Measurements from ENCODE around the gene DNAJC5G.
"Not testable (repeated sequence)": the region's sequence is repeated elsewhere in the genome, so short reads cannot be mapped to it uniquely, and the experiment has no call there.

DNAJC5G gene

DNA sequence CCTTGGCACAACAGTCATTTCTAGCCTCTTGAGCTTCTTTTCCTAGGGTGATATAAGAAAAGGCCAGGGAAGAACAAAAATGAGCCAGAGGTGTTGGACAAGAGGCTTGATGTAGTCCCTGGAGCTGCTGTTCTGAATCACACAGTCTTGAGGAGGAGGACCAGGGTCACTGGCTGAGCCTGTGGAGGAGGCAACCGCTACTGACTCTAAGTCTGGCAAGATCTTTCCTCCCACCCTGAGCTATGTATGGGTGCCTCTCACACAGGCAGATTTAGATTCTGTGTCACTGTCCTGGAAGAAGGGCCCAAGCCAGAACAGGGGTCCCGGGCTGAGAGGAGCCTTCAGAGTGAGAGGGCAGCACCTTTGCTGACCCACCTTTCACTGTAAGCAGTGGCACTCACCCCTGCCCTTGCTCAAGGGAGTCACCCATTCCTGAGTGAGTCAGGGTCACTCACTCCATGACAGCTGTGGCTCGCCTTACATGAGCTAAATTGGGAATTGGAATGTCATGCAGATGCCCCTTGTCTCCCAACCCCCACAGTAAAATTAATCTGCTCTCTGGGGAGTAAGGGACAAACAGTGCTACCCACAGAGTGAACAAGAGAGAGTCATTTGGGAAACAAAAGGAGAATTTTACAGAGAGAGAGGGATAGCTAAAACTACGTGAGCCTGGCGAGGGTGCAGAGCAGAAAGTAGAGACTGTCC, 6.8 kb downstream of the DNAJC5G start, which contains the start of gene TRIM54:
Gene TRIM54, plus strand, starts transcription at position 575 of the 705 bp plus-strand sequence. CDS start 303 bp downstream, outside the sequence.
- DNase-seq (ENCODE audit: low read depth), result no peak

DNA sequence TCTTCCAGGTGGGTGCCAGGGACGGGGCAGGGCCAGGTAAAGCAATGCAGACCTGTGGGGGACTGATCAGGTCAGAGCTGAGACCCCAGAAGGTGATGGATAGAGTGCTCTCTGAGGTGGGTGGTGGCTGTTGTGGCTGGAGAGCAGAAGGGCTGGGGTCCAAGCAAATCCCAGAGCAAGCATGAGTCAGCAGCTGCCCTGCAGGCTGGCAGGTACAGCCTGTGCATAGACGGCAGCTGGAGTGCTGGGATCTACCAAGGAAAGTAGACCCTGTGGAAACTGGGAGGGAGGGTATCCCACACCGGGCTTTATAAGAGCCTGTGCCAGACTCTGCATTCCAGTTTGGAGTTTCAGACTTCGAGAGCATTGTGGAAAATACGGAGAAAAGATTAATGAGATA, 7.7 kb downstream of the DNAJC5G start:
- no peak for DNase-seq (ENCODE audit: low read depth)

DNA sequence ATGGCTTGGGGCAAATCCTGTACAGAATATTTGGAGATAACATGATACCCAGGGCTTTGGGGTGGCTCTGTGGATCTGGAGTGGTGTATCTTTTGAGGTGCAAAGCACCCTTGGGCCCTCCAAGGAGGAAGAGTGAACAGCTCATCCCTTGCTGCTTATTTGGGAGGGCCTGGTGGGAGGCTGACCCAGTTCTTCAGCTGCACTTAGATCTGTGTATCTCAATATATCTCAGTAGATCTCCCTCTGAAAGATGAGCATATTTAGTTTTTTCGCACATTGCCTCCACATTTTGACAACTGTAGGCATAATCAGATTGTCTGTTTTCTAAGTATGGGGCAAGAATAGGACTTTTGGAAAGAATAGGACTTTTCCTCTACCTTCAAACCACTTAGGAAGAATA, 9.8 kb downstream of the DNAJC5G start:
- no peak for DNase-seq (ENCODE audit: low read depth)

DNA sequence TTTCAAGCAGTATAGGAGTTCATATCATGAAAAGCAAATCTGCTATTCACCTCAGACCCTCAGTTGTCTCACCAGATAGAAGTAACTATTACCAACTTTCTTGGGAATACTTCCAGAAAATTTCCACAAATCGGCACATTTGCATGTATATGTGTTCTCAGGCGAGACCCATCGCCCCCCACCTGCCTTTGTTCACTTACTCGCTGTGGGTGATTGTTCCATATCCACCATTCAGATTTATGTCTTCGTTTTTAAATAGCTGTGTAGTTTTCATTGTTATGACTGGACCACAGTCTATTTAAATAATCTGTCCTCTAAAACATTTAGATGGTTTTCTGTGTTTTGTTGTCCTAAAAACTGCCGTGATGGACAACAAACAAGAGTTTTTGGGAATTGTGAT, 10.2 kb downstream of the DNAJC5G start:
- no peak for DNase-seq (ENCODE audit: low read depth)

DNA sequence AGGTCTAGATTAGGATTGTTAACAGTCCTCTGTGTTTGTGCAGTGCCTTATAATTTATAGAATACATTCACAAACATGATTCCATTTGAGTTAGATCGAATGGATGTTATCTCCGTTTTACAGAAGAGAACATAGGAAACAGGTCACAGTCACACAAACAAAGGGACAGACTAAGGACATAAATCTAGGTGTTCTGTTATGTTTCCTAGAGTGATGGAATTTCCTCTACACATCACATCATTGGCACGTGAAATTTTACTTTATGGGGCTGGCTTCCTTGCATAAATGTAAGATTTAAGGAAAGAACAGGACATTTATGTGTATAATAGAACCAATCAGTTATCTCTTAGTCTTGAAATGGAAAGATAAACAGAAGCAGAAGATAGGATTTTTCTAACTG, 13.4 kb downstream of the DNAJC5G start:
- no peak for DNase-seq (ENCODE audit: low read depth)

DNA sequence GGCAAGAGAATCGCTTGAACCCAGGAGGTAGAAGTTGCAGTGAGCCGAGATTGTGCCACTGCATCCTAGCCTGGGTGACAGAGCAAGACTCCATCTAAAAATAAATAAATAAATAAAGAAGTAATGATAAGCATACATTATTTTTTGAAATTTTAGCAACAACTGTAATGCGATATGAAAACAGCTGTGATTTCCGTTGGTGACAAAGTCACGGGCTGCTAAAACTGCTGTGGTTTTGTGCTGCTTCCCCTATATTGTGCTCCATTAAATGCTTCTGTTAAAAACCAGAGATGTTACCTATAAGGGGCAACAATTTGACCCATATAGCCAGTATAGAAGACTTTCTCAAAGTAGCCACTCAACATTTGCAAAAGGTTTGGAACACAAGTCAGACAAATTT, 15.3 kb downstream of the DNAJC5G start:
- no peak for DNase-seq (ENCODE audit: low read depth)

DNA sequence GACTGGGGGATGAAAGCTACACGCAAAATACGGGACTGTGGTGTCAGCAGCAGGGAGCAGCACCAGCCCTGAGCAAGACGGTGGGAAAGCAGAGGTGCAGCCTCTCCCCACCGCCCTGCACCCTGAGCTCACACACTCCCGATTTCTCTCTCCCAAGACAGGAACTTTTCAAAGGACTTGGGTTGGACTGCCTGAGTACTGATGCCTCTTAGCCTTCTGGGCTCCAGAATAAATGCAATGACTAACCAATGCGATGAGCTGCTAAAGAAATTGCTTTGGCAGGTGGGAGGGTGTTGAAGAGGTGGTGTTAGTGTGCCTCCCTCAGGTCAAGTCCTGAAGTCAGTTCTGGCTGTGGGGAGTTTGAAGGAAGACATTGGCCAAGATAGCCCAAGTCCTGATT, 16.6 kb downstream of the DNAJC5G start:
- DNase-seq (ENCODE audit: low read depth), result no peak

DNA sequence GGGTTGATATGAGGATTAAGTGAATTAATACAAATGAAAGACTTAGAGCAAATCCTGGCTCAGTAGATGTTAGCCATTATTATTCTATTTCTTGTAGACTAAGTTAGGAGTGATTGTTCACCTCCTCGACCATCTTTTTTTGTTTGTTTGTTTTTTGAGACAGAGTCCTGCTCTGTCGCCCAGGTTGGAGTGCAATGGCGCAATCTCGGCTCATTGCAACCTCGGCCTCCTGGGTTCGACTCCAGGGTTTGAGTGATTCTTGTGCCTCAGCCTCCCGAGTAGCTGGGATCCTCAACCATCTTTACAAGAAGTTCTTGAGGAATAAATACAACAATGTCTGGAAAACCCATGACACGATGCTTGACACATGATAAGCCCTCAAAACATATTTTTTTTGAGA, 19.7 kb downstream of the DNAJC5G start:
- DNase-seq (ENCODE audit: low read depth), result no peak

DNA sequence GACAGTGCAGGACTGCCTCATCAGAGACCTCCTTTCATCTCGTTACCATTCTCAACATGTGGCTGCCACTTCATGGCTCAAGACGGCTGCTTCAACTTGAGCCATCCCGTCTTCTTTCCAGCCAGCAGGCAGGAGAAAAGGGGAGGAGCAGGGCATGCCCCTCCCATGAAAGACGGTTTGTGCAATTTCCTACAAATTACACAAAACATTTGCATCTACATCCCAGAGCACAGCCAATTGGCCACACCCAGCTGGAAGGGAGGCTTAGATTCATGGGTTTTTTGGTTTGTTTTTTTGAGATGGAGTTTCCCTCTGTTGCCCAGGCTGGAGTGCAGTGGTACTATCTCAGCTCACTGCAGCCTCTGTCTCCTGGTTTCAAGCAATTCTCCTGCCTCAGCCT, 21.2 kb downstream of the DNAJC5G start:
- no peak for DNase-seq (ENCODE audit: low read depth)

DNA sequence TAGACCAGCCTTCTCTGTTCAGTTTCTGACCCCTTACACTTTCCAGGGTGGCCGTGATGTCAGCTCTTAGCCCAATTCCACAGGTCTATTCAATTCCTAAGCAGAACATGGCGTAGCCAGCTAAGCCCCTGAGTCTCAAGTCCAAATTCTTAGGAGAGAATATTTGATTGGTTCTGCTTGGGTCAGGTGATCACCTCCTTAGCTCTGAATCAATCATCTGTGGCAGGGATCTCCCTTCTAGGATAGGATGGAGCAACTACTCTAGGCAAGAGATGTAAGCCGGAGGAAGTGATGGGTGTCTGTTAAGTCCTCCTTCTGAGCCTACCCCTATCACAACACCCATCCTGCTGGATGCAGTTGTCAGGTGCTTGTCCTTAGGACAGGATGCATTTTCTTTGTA, 22.0 kb downstream of the DNAJC5G start:
- DNase-seq (ENCODE audit: low read depth), result no peak

DNA sequence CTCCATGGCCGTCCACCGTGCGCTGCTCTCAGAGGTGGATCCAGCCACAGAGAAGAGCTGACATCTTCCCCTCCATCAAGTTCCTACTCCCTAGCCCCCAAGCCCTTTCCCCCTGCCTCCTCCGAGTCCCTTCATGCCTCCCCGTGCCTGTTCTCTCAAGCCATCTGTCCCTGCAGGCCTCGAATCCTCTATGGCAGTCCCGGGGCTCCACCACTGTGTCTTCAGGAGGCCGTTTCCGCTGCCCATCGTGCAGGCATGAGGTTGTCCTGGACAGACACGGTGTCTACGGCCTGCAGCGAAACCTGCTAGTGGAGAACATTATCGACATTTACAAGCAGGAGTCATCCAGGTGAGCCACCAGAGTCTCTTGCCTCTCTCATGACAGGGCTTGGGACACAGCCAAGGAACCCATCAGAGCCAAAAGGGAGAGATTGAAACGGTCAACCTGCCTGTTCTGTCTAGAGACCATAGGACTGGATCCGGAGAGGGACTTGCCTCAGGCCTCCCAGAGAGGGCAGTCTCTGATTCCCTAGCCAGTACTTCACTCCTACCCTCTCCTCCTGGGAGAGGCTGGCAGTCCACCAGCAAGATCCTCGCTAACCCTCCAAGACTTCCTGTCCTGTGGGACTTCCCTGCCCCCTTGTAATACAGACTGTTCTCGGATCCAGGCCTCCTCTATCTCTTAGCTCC, 23.3 kb downstream of the DNAJC5G start:
- no peak for DNase-seq (ENCODE audit: low read depth)

DNA sequence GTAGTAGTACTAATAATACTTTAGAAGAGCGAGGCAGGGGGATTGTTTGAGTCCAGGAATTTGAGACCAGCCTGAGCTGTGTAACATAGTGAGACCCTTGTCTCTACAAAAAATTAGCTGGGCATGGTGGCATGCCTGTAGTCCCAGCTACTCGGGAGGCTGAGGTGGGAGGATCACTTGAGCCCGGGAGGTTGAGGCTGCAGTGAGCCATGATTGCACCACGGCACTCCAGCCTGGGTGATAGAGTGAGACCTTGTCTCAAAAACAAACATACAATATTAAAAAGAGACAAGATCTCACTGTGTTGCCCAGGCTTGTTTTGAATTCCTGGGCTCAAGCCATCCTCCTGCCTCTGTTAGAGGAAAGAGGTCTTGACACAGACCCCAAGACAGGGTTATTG, 25.4 kb downstream of the DNAJC5G start:
- not testable (repeated sequence) for DNase-seq (ENCODE audit: low read depth)

DNA sequence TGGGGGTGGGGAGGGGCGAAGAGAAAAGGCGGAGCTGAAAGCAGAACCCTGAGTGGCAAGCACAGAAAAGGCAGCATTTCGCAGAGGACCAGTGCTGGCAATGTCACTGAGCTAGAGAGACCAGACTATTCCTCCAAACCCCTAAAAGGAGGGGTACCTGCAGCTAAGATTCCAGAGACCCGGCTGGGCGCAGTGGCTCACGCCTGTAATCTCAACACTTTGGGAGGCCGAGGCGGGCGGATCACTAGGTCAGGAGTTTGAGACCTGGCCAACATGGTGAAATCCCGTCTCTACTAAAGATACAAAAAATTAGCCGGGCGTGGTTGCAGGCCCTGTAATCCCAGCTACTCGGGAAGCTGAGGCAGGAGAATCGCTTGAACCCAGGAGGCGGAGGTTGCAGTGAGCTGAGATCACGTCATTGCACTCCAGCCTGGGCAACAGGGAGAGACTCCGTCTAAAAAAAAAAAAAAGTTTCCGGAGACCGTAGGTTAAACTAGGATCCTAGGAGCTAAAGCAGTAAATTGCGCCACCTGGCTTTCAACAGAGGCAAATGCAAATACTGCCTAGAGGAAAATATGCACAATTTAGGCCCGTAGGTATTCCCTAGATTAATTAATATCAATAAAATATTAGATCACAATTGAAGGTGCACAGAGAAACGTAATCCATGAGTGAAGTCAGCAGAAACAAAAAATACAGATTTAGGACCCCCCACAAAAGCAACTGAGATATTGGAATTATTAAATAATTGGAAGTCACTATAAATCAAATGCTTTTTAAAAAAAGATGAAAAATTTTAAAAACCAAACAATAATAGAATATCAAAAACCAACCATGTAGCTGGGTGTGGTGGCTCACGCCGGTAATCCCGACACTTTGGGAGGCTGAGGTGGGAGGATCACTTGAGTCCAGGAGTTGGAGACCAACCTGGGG, 28.1 kb downstream of the DNAJC5G start:
- no peak for DNase-seq (ENCODE audit: low read depth)

DNA sequence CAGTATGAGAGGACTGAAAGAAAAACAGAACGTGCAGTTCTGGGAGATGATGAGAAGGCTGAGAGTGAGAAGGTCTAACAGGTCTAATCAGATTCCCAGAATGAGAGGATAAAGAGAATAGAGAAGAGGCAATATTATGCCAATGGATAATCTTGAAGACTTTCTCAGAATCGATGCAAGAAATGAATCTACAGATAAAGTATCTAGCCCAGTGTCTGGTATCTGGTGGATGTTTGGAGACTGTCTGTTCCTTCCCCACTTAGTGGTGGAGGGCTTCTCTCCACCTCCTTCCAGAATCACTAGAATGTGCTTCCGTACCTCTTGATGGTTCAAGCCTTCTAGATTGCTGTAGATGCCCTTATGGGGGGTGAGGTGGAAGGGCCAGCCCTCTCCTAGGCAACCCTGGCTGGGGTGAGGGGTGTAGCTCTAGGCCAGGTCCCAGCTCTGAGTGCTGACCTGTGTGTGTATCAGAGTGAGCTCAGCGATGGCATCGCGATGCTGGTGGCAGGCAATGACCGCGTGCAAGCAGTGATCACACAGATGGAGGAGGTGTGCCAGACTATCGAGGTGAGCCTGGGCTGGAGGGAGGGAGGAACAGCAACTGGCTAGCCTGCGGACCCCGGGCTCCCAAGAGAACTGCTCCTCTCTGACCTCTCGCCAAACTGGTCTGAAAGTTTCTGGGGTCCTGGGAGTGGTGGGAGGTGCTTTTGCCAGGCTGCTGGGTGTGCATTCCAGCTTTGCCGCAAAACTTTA, 29.4 kb downstream of the DNAJC5G start:
- DNase-seq (ENCODE audit: low read depth), result no peak

DNA sequence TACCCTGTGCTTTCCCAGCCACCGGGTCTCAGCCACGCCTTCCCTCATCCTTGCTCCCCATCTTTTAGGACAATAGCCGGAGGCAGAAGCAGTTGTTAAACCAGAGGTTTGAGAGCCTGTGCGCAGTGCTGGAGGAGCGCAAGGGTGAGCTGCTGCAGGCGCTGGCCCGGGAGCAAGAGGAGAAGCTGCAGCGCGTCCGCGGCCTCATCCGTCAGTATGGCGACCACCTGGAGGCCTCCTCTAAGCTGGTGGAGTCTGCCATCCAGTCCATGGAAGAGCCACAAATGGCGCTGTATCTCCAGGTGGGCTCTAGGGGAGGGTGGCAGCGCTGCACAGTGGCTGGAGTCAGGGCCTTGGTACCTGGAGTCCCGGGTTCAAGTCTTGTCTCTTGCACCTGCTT, 30.3 kb downstream of the DNAJC5G start:
- no peak for DNase-seq (ENCODE audit: low read depth)

DNA sequence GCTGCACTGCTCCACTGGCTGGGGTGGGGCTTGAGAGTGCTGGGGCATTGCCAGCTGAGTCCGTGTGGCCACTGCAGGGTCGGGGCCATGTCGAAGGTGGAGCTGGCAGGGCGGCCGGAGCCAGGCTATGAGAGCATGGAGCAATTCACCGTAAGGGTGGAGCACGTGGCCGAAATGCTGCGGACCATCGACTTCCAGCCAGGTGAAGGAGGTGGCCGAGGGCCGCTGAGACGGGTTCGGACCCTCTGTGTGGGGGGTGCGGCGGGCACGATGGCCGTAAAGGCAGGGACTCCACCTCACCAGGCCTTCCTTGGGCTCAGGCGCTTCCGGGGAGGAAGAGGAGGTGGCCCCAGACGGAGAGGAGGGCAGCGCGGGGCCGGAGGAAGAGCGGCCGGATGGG, 30.9 kb downstream of the DNAJC5G start:
- no peak for DNase-seq (ENCODE audit: low read depth)

DNA sequence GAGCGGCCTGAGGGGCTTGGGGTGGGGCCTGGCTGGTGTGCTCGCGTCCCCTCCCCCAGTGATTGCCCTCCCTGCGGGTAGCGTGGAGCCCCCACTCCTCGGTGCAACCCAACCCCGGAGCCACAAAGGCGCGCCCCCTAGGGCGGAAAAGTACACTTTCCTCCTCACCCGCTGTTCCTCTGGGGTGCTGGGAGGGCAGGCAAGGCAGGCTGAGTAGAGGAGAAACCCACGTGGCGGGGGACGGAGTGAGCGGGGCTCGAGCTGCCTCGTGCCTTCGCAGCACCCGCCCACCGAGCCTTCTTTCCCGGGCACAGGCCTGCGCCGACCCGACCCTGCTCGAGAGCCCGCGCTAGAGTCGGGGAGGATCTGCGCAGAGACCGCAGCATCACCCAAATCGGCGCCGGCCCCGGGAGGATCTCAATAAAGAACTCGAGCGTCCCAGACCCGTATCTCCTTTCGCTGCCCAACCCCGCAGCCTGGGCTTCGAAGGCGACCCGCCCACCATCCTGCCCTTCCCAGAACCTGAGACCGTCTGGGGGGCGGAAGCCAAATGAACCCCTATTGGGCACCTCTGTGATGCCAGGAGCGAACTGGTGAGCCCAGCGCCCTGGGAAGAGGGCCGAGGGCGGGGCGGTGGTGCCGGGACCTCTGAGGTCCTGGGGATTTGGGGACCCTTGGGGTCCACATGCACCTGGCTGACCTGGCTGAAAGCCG, 31.5 kb downstream of the DNAJC5G start:
- DNase-seq (ENCODE audit: low read depth), result no peak

DNA sequence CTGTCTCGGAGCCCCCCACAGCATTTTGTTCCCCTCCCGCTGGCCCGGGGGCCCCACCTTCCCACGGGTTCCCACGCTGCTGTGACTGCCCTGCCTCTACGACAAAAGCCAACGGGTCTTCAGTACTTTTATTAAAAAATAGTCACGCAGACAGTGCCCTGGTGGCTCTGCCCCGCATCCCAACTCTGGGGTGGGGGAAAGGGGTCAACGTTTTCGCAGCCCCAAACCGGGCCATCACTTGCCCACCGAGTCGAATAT, 32.0 kb downstream of the DNAJC5G start:
- DNase-seq (ENCODE audit: low read depth), result no peak

DNA sequence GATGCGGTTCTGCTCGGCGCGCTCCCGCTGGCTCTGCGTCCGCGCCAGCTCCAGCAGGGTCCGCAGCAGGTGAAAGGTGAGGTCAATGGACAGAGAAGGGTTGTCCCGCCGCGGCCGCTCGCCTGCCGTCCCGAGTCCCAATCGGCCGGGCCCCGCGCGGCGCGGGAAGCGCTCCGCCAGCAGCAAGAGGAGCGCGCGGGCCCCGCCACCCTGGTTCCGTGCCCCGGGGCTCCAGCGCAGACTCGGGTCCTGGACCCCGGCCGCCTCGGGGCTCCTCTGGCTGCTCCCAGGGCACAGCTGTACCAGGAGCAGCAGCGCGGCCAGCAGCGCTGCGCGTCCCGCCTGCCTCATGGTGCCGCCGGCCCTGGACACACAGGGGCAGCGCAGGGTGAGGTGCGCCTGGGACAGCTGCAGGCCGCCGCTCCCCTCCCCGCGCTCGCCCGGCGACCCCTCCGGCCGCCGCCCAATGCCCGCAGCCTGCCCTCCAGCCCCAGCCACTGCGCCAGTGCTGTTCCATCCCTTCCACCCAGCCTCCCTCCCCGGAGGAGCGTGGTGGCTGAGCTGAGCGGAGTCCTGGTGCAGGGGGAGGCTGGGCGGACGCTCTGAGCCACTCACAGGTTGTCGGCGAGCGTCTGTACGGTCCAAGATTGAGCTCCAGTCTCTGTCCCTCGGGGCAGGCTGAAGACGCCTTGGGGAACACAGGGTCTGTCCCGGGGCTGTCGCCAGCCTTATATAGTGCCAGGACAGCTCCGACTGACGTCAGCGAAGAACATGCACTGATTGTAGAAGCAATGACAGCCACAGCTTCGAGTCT, 32.5 kb downstream of the DNAJC5G start:
- no peak for DNase-seq (ENCODE audit: low read depth)

DNA sequence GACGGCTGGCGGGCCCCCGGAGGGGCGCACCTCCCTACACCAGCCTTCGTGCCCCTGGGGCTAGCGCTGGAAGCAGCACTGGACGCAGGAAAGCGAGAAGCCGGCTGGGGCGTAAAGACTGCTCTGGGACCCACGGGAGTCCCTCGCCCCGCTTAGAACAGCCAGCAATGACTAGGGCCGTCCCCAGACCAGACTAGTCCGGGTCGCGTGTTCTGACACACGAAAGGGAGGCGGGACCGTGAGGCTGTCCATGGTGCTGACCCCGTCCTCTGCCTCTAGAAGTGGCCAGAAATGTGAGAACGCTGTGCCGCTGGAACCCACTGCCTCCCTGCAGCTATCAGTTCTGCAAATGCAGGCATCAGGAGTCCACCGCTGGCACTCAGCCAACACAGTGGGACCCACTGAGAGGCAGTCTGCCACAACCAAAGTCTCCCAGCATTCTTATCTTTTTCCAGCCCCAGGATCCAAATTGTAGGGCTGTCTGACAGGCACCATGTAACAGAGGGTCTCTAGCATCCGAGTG, 33.2 kb downstream of the DNAJC5G start, which contains the start of gene UCN:
Gene UCN, minus strand, starts transcription at position 87 of the 523 bp plus-strand sequence. CDS start 550 bp downstream, outside the sequence.
- DNase-seq (ENCODE audit: low read depth), result no peak
